Measurements from ENCODE around the gene POU6F2. TPM values are rescaled to one million over a fixed set of nuclear protein-coding genes. Genes with fewer than 3 reads are reported as not detected.

Gene POU6F2
- total RNA-seq, 1 donor from 2014 or later = 0.44 TPM

DNA sequence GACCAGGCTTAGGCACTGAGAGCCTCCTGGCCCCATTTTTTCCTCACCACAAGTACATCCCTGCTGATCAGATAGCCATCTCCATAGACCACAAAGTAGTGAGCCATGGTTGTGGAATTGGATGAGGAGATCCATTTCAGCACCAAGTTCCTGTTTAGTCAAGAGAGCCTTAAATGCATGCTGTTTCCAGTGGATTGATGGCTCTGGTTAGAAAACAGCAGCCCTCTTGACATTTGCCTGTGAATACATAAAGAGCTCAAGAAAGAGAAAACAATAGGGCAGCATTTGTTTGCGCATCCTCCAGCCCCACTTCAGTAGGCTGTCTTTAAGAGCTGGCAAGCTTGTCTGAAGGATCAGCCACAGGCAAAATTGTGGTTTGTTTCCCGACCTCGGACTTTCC lies 251.2 kb downstream of the POU6F2 start:
- H3K36me3 ChIP-seq = no peaks in the 10 kb centered on the region
- no peak overlapping the region for H3K4me3 ChIP-seq
- intact Hi-C loops (cut with micrococcal nuclease) = no loop called here
- no peak for TF ChIP-seq CTCF (IDR thresholded peaks at IDR 0.05; ENCODE audit: borderline replicate concordance)
- no peak overlapping the region for H3K27ac ChIP-seq (replicated peaks)
- H3K9me3 ChIP-seq (replicated peaks) = no peaks in the 10 kb centered on the region
- DNase-seq = no peak
- H3K4me1 ChIP-seq = peaks cover 3% of the 10 kb centered on the region
- H3K27me3 ChIP-seq (ENCODE audit: low read depth) = peaks cover 13% of the 10 kb centered on the region

GRCh38 chr7:39233851-39234529 lies 256.3 kb downstream of the POU6F2 start:
- no peaks in the 10 kb centered on the region for H3K9me3 ChIP-seq (replicated peaks)
- H3K36me3 ChIP-seq = no peaks in the 10 kb centered on the region
- no peak for TF ChIP-seq CTCF (IDR thresholded peaks at IDR 0.05; ENCODE audit: borderline replicate concordance)
- H3K4me1 ChIP-seq = no peaks in the 10 kb centered on the region
- intact Hi-C loops (cut with micrococcal nuclease) = no loop called here
- DNase-seq = no peak
- no peak overlapping the region for H3K4me3 ChIP-seq
- H3K27ac ChIP-seq (replicated peaks) = no peak overlapping the region
- H3K27me3 ChIP-seq (ENCODE audit: low read depth) = peaks cover 9% of the 10 kb centered on the region

- no peaks in the 10 kb centered on the region for H3K4me1 ChIP-seq
- H3K4me3 ChIP-seq = no peak overlapping the region
- TF ChIP-seq CTCF (IDR thresholded peaks at IDR 0.05; ENCODE audit: borderline replicate concordance) = no peak
- H3K9me3 ChIP-seq (replicated peaks) = peaks cover 6% of the 10 kb centered on the region
- intact Hi-C loops (cut with micrococcal nuclease) = no loop called here
- H3K36me3 ChIP-seq = no peaks in the 10 kb centered on the region
- no peaks in the 10 kb centered on the region for H3K27me3 ChIP-seq (ENCODE audit: low read depth)
- no peak for DNase-seq
- H3K27ac ChIP-seq (replicated peaks) = no peak overlapping the region
Observed at GRCh38 chr7:39238234-39238869, 260.6 kb downstream of the POU6F2 start.

GRCh38 chr7:39240864-39241263 lies 263.2 kb downstream of the POU6F2 start:
- peaks cover 3% of the 10 kb centered on the region for H3K27me3 ChIP-seq (ENCODE audit: low read depth)
- intact Hi-C loops (cut with micrococcal nuclease) = no loop called here
- no peak for DNase-seq
- no peak overlapping the region for H3K4me3 ChIP-seq
- no peaks in the 10 kb centered on the region for H3K4me1 ChIP-seq
- no peak overlapping the region for H3K27ac ChIP-seq (replicated peaks)
- H3K9me3 ChIP-seq (replicated peaks) = peaks cover 6% of the 10 kb centered on the region
- H3K36me3 ChIP-seq = no peaks in the 10 kb centered on the region
- no peak for TF ChIP-seq CTCF (IDR thresholded peaks at IDR 0.05; ENCODE audit: borderline replicate concordance)

GRCh38 chr7:39247576-39247975 lies 269.9 kb downstream of the POU6F2 start:
- peaks cover under 1% of the 10 kb centered on the region for H3K9me3 ChIP-seq (replicated peaks)
- H3K4me1 ChIP-seq = no peaks in the 10 kb centered on the region
- no peak for TF ChIP-seq CTCF (IDR thresholded peaks at IDR 0.05; ENCODE audit: borderline replicate concordance)
- peaks cover 14% of the 10 kb centered on the region for H3K27me3 ChIP-seq (ENCODE audit: low read depth)
- intact Hi-C loops (cut with micrococcal nuclease) = no loop called here
- no peak for DNase-seq
- H3K36me3 ChIP-seq = no peaks in the 10 kb centered on the region
- no peak overlapping the region for H3K27ac ChIP-seq (replicated peaks)
- H3K4me3 ChIP-seq = no peak overlapping the region
